LHCN-M2 (cell line): ENCODE results near the gene RFC5. TPM values are rescaled to one million over a fixed set of nuclear protein-coding genes. Genes with fewer than 3 reads are reported as not detected.
"Not testable (repeated sequence)": the region's sequence is repeated elsewhere in the genome, so short reads cannot be mapped to it uniquely, and the experiment has no call there.

ENCODE experiments used
- DNase-seq: peaks from one replicate; pipeline ENCODE4 v3.0.0-alpha.2; 2012; ENCODE audit warnings: low read depth
- total RNA-seq: library from RNA; depleted of rRNA; stranded (reverse); fragments of >200 nt; gene quantifications from 2 replicates; pipeline ENCODE4 v1.2.3, GENCODE V29; 2014; rRNA removed

RFC5 gene
- total RNA-seq, 1 experiment from 2014 or later = 47.5 TPM

GRCh38 chr12:118073768-118074167, 57.3 kb downstream of the RFC5 start:
- no peak for DNase-seq

GRCh38 chr12:118081521-118081920, 65.0 kb downstream of the RFC5 start:
- DNase-seq = not testable (repeated sequence)

Other genes with a start within 250 kb of the RFC5 start
- under 0.01 TPM in 1 of 2 replicates, not detected in the other for gene KSR2, start 47.7 kb upstream of the RFC5 start, total RNA-seq
- gene WSB2, start 44.5 kb downstream of the RFC5 start, total RNA-seq = 126 and 131 TPM in 2 replicates
- gene VSIG10, start 87.3 kb downstream of the RFC5 start, total RNA-seq = 17.1 and 20.8 TPM in 2 replicates
- 256 and 275 TPM in 2 replicates for gene PEBP1, start 119.4 kb downstream of the RFC5 start, total RNA-seq